HG03139 (cell line): ENCODE data around the gene TTC28.

Experiments used
- ATAC-seq: cut with Tn5 transposase; IDR thresholded peaks from one replicate; pipeline ENCODE4 v1.9.1; 2021; ENCODE audit not compliant: unreplicated experiment

The TTC28 gene

GRCh38 chr22:28029201-28029948, 650.3 kb downstream of the TTC28 start:
- ATAC-seq: no peak

GRCh38 chr22:28027453-28028448, 651.9 kb downstream of the TTC28 start:
- ATAC-seq: no peak

GRCh38 chr22:28025866-28026575, 653.6 kb downstream of the TTC28 start:
- ATAC-seq: no peak

- ATAC-seq: no peak
These were observed 654.3 kb downstream of the TTC28 start for GRCh38 chr22:28025333-28025732.

- ATAC-seq: no peak
These were observed 655.2 kb downstream of the TTC28 start for GRCh38 chr22:28024422-28024888.

- no peak for ATAC-seq
These were observed 655.9 kb downstream of the TTC28 start for GRCh38 chr22:28023774-28024173.

GRCh38 chr22:28023036-28023435, 656.6 kb downstream of the TTC28 start:
- ATAC-seq: no peak

- ATAC-seq: no peak
These were observed 657.5 kb downstream of the TTC28 start for GRCh38 chr22:28021998-28022660.

- no peak for ATAC-seq
These were observed 658.3 kb downstream of the TTC28 start for GRCh38 chr22:28021116-28021997.

- ATAC-seq: no peak
These were observed 659.5 kb downstream of the TTC28 start for GRCh38 chr22:28019881-28020861.

- ATAC-seq: no peak
These were observed 660.3 kb downstream of the TTC28 start for GRCh38 chr22:28019360-28019759.

- no peak for ATAC-seq
These were observed 661.1 kb downstream of the TTC28 start for GRCh38 chr22:28018461-28018927.

- no peak for ATAC-seq
These were observed 661.8 kb downstream of the TTC28 start for GRCh38 chr22:28017859-28018258.

- no peak for ATAC-seq
These were observed 662.2 kb downstream of the TTC28 start for GRCh38 chr22:28017558-28017820.

GRCh38 chr22:28016781-28017557, 662.7 kb downstream of the TTC28 start:
- no peak for ATAC-seq

GRCh38 chr22:28015676-28016601, 663.7 kb downstream of the TTC28 start:
- ATAC-seq: no peak

- ATAC-seq: no peak
These were observed 664.6 kb downstream of the TTC28 start for GRCh38 chr22:28015046-28015425.
